Vagina (tissue), 2 donors: ENCODE results near the gene NAT8L.

Experiments
- POLR2A ChIP-seq, 2 donors: fragments of 450-650 bp; IDR thresholded peaks; one replicate each; pipeline ENCODE4 v1.6.1; 2017; ENCODE audit warnings: antibody characterized with exemption in 2 of 2, mild to moderate bottlenecking in 2 of 2, moderate library complexity in 2 of 2
- POLR2AphosphoS5 ChIP-seq, 2 donors: sonication (generic); formaldehyde crosslinking; IDR thresholded peaks; one replicate each; pipeline ENCODE4 v1.9.0; 2017; ENCODE audit warnings: antibody characterized with exemption in 2 of 2, mild to moderate bottlenecking in 2 of 2, low read depth in 1 of 2; ENCODE audit not compliant: insufficient read depth in 1 of 2

DNA sequence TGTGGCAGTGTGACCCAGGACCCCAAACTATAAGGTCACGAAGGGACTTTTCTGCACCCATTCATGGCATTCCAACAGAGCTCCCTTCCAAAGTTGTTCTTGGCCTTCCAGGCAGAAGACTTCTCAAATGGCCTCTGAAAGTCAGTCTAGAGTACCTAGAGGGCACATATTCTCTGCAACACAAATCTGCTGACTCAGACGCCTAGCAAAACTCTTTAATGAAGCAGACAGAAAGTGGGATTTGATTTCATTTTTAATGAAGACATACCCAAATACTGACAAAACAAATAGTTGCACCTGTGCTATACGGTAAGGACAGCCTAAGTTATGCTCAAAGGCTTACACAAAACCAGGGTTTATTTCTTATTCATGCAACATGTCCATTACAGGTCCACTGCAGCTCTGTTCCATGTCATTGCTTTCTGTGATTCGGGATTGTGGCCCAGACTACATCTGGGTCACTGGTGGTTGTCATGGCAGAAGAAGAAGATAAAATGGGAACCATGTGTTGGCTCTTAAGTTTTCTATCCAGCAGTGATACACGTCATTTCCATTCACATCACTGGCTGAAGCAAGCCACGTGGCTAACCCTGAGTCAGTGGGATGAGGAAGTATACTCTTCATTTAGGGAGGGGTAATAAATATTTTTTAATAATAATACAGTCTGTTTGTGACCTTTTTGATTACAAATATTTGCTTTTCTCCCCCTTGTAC, 57.7 kb downstream of the NAT8L start:
- TF ChIP-seq POLR2AphosphoS5 (IDR thresholded peaks at IDR 0.05; ENCODE audit: insufficient read depth in 1 of 2, low read depth in 1 of 2) (no peak), POLR2A (IDR thresholded peaks at IDR 0.05) (no peak)
